ENCODE measurements around the gene ZBTB9. TPM values are rescaled to one million over a fixed set of nuclear protein-coding genes. Genes with fewer than 3 reads are reported as not detected.

The ZBTB9 gene
- polyA plus RNA-seq, 1 of the 3 experiments (the other 2 are of a cell fraction): 5.7 TPM

GRCh38 chr6:33454009-33454946 lies at the start of gene ZBTB9 (continued):
- TF ChIP-seq MAX (IDR thresholded peaks at IDR 0.05; ENCODE audit: low read depth) (peak; percentile 97), GABPA (IDR thresholded peaks at IDR 0.05; ENCODE audit: low read depth) (peak; percentile 92), SMC3 (IDR thresholded peaks at IDR 0.05; ENCODE audit: low read depth, low read length) (no peak), USF2 (IDR thresholded peaks at IDR 0.05; ENCODE audit: borderline replicate concordance, low read depth, low read length) (no peak), REST (IDR thresholded peaks at IDR 0.05; ENCODE audit: low read depth, low read length) (no peak), MXI1 (IDR thresholded peaks at IDR 0.05; ENCODE audit: low read depth, low read length) (peak; percentile 96), TAF1 (IDR thresholded peaks at IDR 0.05; ENCODE audit: borderline replicate concordance, low read depth, low read length) (peak; percentile 72), JUND (IDR thresholded peaks at IDR 0.05) (no peak), PBX3 (IDR thresholded peaks at IDR 0.05) (no peak; the same call in 1 of the 2 replicates)

- Histone ChIP-seq H3F3A (replicated peaks; ENCODE audit: insufficient read depth) (peaks cover 39% of the 10 kb centered on the region), H3K79me2 (ENCODE audit: insufficient read depth) (peaks cover 37% of the 10 kb centered on the region; the same call in 1 of the 2 replicates), H3K4me3 (ENCODE audit: low read depth in 2 of 2, low read length in 1 of 2) (no peak overlapping the region), H3K4me2 (no peak overlapping the region), H3K9ac (no peak overlapping the region), H3K27ac (ENCODE audit: low read depth in 2 of 2, low read length in 1 of 2) (no peak overlapping the region), H2AFZ (ENCODE audit: low read depth) (no peak overlapping the region), H3K27me3 (ENCODE audit: insufficient read depth) (no peaks in the 10 kb centered on the region), H3K9me3 (no peaks in the 10 kb centered on the region), H3K4me1 (ENCODE audit: control insufficient read depth in 1 of 2, insufficient read depth in 2 of 2, low read depth in 1 of 2, low read length in 1 of 2) (peaks cover 0 to 5% of the 10 kb centered on the region in 2 experiments; a peak in 1 of 4 replicates), H3K36me3 (replicated peaks in 1 of 2; ENCODE audit: control insufficient read depth in 1 of 2, insufficient read depth in 2 of 2, low read length in 1 of 2) (peaks cover 12 to 34% of the 10 kb centered on the region in 2 experiments), H3K9me2 (no peaks in the 10 kb centered on the region), H4K20me1 (ENCODE audit: insufficient read depth) (no peaks in the 10 kb centered on the region)
- ChIA-PET POLR2A (no interaction called here), CTCF (interaction anchor here (0.7 to 1.9 kb wide), 3 partner anchors 10 to 19 kb away, joined by 3 to 6 read pairs (median 3); partner anchors contain the start of gene KIFC1)
- 95% methylated on average over 12 of the region's 17 CpGs for WGBS (ENCODE audit: low lambda C conversion rate)
- DNase-seq: no peak
- TF ChIP-seq MEF2A (IDR thresholded peaks at IDR 0.05; ENCODE audit: borderline replicate concordance, low read depth) (no peak), ELF1 (IDR thresholded peaks at IDR 0.05) (no peak), TAF1 (IDR thresholded peaks at IDR 0.05; ENCODE audit: borderline replicate concordance, low read depth, low read length) (no peak), TEAD4 (IDR thresholded peaks at IDR 0.05; ENCODE audit: borderline replicate concordance, insufficient read depth) (no peak), POLR2AphosphoS5 (IDR thresholded peaks at IDR 0.05; ENCODE audit: low read depth, low read length) (no peak), PBX3 (IDR thresholded peaks at IDR 0.05) (no peak), USF2 (IDR thresholded peaks at IDR 0.05; ENCODE audit: borderline replicate concordance, low read depth, low read length) (no peak), TCF12 (IDR thresholded peaks at IDR 0.05) (no peak), SMC3 (IDR thresholded peaks at IDR 0.05; ENCODE audit: low read depth, low read length) (no peak), EZH2phosphoT487 (IDR thresholded peaks at IDR 0.05; ENCODE audit: borderline replicate concordance, low read depth) (no peak), CTCF (IDR thresholded peaks at IDR 0.05) (no peak), RCOR1 (IDR thresholded peaks at IDR 0.05; ENCODE audit: low read length) (no peak), SIN3A (IDR thresholded peaks at IDR 0.05; ENCODE audit: borderline replicate concordance, low read depth, low read length) (no peak), GATA2 (CRISPR knock-in tag; IDR thresholded peaks at IDR 0.05) (no peak)
These were observed 49.5 kb upstream of the ZBTB9 start for GRCh38 chr6:33404884-33405283.
